A549 treated with dexamethasone at 1 μM for 4 hours (cell line): ENCODE data around the gene CDO1. TPM values are rescaled to one million over a fixed set of nuclear protein-coding genes. Genes with fewer than 3 reads are reported as not detected.

ENCODE experiments used
- total RNA-seq: library from RNA; stranded (reverse); fragments of 200-300 nt; extraction: Qiagen RNA extraction; gene quantifications from 5 replicates; pipeline ENCODE4 v1.2.3, GENCODE V29; 2022

CDO1 gene
- total RNA-seq: not detected in 5 replicates

DNA sequence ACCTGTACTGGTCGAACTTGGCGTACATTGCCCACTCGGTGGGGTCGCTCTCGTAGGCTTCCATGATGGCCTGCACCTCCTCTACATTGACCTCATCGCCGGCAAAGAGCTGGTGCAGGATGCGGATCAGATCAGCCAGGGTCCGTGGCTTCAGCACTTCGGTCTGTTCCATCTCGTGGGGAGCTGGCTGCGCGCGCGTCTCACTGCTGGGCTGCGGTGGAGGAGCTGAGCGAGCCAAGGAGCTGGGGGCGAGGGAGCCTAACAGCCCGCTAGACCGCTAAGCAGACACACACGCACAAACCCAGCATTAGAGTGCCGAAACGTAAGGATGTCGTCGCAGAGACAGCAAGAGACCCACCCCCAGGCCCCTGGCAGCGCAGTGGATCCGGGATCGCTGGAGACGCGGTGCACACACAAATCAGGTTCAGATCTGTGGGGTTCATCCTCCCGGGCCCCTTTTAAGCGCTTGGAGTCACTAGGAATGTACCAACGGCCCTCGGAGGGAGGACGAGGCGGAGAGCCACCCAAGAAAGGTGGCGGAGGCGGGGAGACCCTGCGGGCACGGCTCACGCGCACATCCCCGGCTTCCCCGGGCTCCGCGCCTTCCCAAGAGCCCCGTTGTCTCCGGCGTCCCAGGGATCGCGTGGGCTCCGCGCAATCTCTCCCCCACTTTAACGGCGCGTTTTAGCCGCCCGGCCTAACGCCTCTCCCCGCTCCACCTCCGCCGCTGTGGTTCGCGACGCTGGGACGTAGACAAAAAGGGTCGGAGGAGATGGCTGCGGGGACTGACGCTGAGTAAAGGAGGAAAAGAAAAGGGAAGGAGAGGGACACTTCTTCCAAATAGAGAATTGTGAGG lies at the start of gene CDO1:
TSS of gene CDO1 (minus strand) at position 434 of the 856 bp plus-strand sequence. CDS start at position 172, 262 bp downstream.

DNA sequence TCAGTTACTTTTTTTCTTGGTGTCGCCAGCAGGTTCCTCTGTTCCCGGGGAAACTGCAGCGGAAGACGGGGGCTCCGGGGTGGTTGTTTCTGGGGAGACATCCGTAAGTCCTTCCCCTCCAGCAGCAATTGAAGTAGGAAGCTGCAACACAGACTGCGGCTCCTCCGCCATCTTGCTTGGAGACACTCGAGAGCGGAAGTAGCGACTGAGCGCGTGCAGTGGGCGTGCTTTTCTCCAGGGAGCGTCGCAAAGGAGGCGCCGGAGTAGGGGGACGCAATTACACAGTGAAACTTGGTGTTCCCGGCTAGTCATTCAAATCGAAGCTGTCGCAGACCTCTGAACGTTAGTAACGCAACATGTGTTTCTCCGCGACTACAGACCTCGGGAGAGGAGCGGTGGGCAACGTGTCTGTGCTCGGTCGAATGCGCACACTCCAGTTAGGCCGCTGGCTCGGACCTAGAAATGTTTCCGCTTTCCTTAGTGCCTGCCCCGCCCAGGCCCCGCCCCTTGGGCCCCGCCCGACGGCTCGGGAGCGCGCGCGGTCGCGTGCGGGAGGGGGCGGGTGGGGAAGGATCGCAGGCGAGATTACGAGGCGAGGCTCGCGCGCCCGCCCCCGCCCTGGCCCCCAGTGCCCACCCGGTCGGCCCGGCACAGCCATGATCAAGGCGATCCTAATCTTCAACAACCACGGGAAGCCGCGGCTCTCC lies 25.1 kb upstream of the CDO1 start, which contains the start of the genes AP3S1 and ATG12:
TSS of gene AP3S1 (plus strand) at position 554 of the 707 bp plus-strand sequence. CDS start at position 657, 103 bp downstream.
TSS of gene ATG12 (minus strand) at position 184 of the 707 bp plus-strand sequence. CDS start at position 171, 13 bp downstream.

Other genes starting within 250 kb of the CDO1 start
- 0.87 to 1.5 TPM (median 1.1 TPM) in 5 replicates for gene TICAM2, start 214.2 kb downstream of the CDO1 start, total RNA-seq
- 44.8 to 61.5 TPM (median 55.6 TPM) in 5 replicates for gene TMED7, start 190.6 kb downstream of the CDO1 start, total RNA-seq
- gene ATG12, start 24.9 kb upstream of the CDO1 start, total RNA-seq: 36.9 to 45.7 TPM (median 41.1 TPM) in 5 replicates
- gene AP3S1, start 25.3 kb upstream of the CDO1 start, total RNA-seq: 71.4 to 90.5 TPM (median 85.2 TPM) in 5 replicates
- gene LVRN, start 145.8 kb upstream of the CDO1 start, total RNA-seq: 0.02 to 0.07 TPM (median 0.05 TPM) in 4 of 5 replicates, not detected in the other
- gene ARL14EPL, start 215.8 kb upstream of the CDO1 start, total RNA-seq: 0.06 to 0.22 TPM (median 0.15 TPM) in 5 replicates